HG03457 (cell line): ENCODE data around the gene BICDL1.

Source experiments
- ATAC-seq: cut with Tn5 transposase; IDR thresholded peaks from one replicate; pipeline ENCODE4 v1.9.1; 2021; ENCODE audit warnings: moderate number of reproducible peaks; ENCODE audit not compliant: unreplicated experiment

Gene BICDL1

GRCh38 chr12:120096671-120097202 lies 107.7 kb downstream of the BICDL1 start:
- no peak for ATAC-seq

- no peak for ATAC-seq
Observed at GRCh38 chr12:120098756-120099470, 109.9 kb downstream of the BICDL1 start.

DNA sequence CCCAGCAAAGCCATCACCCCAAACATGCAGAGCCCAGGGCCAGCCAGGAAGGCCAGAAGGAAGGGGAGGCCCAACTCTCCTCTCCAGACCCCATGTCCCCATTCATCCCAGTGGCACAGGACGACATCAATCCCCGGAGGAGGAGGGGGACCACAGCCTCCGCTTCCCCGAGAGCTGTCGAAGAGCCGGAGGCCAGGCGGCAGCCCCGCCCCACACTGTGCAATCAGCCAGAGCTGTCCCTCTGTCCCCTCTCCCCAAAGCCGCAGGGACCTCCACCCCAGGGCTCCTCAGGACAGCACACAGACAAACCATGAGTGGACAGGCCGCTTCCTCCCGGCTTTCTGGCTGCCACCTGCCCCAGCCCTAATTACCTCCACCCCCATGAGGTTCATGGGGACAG lies 110.7 kb downstream of the BICDL1 start:
- ATAC-seq = no peak

- ATAC-seq = no peak
Observed at GRCh38 chr12:120100630-120101029, 111.6 kb downstream of the BICDL1 start.

GRCh38 chr12:120101182-120101581 lies 112.1 kb downstream of the BICDL1 start:
- ATAC-seq = no peak

DNA sequence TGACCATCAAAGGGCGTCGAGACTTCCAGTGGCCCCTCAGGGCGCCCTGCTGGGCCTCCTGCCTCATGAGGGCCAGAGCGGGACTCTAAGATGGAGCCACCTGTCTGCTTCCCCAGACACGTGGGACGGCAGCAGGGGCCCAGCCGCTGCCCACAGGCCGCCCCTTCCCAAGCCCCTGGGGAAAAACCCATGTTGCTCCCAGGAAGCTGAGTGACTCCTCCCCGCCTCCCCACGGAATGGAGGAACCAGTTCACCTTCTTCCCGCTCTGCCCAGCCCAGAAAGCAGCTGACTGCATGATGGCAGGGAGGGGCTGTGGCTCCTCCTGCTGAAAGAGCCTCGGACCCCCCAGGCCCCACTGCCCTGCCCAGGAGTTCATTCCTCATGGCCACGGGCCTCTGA lies 112.6 kb downstream of the BICDL1 start:
- no peak for ATAC-seq

DNA sequence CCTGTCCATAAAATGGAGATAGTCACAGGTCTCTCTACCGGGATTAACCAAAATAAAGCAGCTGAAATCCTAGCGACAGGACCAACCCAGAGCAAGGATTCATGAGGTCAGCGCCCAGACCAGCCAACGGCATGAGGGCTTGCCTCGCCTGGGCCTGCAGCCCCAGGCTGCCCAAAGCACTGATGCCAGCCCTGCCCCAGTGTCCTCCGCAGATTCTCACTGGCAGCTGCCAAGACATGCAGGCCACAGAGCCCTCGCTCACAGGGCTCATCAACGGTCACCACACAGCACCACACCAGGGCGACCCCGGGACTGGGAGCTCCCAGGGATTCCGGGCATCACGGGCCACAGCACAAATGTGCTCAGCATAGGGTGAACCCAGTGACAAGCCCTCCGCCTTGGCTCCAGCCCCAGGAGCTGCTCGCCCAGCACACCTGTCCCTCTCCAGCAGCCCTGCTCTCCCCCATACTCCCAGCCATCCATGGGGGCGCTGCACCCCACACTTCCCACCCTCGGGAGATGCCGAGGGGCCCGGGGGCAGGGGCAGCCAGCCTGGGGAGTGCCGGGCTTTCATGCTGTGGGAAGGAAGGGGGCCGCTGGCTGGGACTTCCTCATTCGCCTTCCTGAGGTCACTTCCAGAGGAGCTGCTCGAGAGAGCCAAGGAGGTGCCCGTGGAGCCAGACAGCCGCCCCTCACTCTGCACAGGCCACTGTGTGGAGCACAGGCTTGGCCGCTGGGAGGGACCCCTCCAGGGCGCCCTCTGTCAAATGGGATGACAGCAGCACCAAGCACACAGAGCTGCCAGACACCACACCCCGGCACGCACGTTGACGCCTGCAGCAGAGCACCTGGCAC lies 113.4 kb downstream of the BICDL1 start:
- ATAC-seq = no peak

DNA sequence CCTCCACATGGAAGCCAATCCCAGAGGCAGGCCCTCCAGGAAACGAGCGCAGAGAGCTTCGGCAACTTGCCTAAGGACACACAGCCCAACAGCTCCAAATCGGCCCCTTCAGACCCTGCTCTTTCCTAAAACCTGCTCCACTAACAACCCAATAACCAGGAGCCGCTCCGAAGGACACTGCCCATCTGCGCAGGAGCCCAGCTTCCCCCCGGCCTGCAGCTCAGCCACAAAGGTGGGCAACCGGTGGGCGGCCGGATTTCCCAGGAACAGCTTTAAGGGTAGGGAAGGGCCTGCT lies 114.0 kb downstream of the BICDL1 start:
- ATAC-seq = no peak

DNA sequence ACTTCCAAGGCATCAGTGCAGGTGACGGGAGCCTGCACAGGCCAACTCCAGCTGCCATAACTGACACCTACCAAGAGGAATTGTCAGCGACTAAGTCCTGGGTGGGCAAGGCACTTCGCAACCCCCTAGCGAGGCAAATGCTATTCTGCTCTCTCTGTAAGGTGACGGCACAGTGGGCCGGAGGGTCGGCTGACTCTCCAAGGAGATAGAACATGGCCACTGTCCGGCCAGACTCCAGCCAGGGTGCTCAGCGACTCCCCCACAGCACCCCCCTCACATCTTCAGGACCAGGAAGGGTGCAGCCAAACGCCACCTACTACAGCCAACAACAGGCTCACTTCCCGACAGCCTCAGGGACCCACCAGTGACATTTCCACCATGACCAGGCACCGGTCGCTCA lies 114.3 kb downstream of the BICDL1 start:
- no peak for ATAC-seq

DNA sequence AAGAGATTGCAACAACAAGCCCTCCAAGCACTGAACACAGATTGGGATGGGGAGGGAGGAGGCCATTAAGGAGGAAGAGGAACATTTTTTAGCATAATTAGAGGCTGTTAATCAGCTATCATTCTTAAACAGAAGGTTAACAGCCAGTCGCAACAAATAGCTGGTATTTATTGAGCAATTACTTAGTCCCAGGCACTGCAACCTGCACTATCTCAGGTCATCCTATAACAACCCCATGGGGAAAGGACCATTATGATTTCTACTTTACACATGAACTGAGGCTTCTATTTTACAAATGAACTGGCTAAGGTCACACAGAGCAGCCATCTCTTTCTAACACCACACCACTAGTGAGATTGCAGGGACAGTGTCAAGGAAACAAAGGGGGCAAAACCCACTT lies 117.1 kb downstream of the BICDL1 start:
- ATAC-seq = no peak

DNA sequence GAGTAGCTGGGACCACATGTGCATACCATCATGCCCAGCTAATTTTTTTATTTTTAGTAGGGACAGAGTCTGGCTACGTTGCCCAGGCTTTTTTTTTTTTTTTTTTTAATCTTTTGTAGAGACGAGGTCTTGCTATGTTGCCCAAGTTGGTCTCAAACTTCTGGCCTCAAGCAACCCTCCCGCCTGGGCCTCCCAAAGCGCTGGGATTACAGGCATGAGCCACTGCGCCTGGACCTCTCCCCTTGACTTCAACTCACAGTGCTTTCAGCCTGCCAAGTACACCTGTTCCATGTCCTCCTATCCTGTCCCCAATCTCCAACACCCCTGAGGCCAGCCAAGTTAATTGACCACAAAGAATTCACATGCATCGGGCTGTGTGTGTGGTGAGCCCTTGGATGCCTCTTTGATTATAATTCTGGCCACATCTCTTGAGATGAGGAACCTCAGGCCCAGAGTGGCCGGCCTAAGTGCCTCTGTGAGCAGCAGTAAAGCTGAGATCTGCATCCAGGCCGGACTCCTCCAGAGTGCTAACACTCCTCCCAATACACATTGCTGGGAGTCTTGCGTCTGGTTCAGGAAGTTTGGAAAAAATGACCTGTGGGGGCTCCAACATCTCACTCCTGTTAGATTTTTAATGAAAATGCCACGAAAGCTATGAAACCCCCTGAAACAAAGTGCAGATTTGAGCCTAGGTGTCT lies 120.7 kb downstream of the BICDL1 start:
- no peak for ATAC-seq

- peak; percentile 46 for ATAC-seq
Observed at GRCh38 chr12:120110550-120111501, 121.8 kb downstream of the BICDL1 start.

DNA sequence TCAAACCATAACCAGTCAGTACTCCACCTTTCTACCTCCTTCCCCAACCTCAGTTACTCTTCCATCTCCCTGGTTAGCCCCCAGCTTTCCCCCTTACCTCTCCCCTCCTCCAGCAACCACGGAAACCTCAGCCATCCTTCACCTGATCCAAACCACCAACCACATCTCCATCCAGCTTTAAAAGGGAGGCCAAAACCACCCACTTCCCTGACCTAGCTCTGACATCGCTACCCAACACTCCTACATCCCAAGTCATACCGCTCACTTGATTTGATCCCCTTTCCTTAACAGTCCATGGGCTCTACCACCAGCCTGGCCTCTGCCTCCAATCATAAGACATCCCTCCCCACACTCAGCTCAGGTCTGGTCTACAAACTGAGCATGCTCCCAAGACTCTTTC lies 126.0 kb downstream of the BICDL1 start:
- ATAC-seq = no peak

GRCh38 chr12:120115692-120116440 lies 126.8 kb downstream of the BICDL1 start:
- peak; percentile 0 for ATAC-seq

DNA sequence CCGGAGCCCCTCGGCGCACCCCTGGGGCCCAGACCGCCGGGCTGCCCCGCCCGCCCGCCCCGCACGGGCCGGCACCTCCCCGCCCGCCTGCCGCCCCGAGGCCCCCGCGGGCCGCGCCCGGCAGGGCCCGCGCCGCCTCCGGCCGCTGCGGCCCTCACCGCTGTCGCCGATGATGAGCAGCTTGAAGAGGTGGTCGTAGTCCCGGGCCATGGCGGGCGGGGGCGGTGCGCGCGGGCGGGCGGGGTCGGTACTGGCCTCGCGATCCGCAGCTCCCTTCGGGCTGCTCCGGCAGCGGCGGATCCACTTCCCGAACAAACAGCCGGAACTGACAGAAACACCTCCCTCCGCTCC lies 127.4 kb downstream of the BICDL1 start, which contains the start of gene RAB35:
TSS of gene RAB35 (minus strand) at position 313 of the 351 bp plus-strand sequence. CDS start at position 210, 103 bp downstream.
- no peak for ATAC-seq

DNA sequence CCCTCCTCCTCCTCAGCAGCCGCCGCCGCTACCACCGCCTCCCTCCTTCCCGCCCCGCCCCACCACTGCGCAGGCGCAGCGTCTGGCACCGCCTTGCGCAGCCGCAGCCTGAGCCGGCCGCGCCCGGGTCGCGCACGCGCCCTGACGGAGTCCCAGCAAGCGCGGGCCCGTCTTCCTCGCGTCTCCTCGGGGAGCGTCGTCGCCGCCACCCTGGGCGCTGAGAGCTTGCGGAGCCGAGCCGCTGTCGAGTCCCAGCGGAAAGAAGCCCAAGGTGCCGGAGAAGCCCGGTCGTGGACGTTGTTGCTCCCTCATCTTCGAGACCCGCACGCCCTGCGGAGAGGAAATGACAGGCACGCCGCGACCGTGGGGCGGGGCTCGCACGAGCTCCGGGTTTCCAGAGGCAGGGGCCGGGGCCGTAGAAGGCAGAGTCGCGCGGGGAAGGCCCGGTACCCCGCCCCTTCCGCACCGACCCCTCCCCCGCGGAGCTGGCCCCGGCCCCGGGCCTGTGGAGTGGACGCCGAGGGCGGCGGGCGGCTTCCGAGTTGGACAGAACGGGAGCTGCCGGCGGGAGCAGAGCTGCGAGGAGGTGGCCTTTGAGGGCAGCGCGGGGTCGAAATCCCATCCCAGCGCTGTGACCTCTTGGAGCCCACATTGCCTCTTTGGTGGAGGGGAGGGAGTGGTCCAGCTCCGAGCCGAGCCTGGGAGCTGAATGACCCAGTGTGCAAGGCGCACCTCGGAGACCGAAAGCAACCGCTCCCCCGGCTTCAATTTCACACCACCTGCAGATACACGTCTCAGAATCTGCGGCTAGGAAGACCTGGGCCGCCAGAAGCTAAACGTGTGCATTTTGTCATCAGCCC lies 128.0 kb downstream of the BICDL1 start:
- ATAC-seq = peak; percentile 29

- ATAC-seq = no peak
Observed at GRCh38 chr12:120117961-120118320, 128.9 kb downstream of the BICDL1 start.

GRCh38 chr12:120118321-120119061 lies 129.5 kb downstream of the BICDL1 start:
- no peak for ATAC-seq
